ENCODE results near the gene S100B. TPM values are rescaled to one million over a fixed set of nuclear protein-coding genes. Genes with fewer than 3 reads are reported as not detected.

S100B gene
- total RNA-seq, 1 donor from 2014 or later = not detected

DNA sequence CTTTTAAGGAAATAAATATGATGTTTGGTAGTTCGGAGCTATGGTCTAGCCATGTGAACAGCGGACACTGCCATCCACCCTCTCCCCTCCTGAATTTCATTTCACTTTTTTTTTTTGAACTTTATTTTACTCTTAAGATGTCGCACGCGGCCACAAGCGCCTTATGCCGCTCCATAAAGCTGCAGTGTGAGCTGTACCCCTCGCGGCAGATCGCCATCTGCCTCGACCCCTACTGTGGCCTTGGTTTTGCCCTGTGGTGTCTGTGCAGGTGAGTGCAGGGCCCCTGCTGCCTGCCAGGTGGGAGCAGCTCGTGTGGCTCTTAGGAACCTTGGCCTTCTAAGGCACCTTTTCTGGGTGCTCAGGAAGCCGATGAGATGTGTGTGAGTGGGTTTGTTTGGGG is 48.1 kb downstream of the S100B start:
- ATAC-seq (ENCODE audit: low read depth) = no peak
- ChIA-PET CTCF (no interaction called here), POLR2A (no interaction called here)
- no peak overlapping the region for H3K4me3 Mint-ChIP-seq
- H3K9me3 Mint-ChIP-seq = no peaks in the 10 kb centered on the region
- H3K4me1 Mint-ChIP-seq = peaks cover 34% of the 10 kb centered on the region
- no peaks in the 10 kb centered on the region for H3K27me3 Mint-ChIP-seq
- no peak for DNase-seq
- no peak overlapping the region for H3K27ac Mint-ChIP-seq
- TF ChIP-seq, protein P1, sequence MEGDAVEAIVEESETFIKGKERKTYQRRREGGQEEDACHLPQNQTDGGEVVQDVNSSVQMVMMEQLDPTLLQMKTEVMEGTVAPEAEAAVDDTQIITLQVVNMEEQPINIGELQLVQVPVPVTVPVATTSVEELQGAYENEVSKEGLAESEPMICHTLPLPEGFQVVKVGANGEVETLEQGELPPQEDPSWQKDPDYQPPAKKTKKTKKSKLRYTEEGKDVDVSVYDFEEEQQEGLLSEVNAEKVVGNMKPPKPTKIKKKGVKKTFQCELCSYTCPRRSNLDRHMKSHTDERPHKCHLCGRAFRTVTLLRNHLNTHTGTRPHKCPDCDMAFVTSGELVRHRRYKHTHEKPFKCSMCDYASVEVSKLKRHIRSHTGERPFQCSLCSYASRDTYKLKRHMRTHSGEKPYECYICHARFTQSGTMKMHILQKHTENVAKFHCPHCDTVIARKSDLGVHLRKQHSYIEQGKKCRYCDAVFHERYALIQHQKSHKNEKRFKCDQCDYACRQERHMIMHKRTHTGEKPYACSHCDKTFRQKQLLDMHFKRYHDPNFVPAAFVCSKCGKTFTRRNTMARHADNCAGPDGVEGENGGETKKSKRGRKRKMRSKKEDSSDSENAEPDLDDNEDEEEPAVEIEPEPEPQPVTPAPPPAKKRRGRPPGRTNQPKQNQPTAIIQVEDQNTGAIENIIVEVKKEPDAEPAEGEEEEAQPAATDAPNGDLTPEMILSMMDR (IDR thresholded peaks at IDR 0.05) = no peak
- intact Hi-C loops (cut with micrococcal nuclease) = no loop called here
- H3K36me3 Mint-ChIP-seq (ENCODE audit: low read depth) = peaks cover 62% of the 10 kb centered on the region

DNA sequence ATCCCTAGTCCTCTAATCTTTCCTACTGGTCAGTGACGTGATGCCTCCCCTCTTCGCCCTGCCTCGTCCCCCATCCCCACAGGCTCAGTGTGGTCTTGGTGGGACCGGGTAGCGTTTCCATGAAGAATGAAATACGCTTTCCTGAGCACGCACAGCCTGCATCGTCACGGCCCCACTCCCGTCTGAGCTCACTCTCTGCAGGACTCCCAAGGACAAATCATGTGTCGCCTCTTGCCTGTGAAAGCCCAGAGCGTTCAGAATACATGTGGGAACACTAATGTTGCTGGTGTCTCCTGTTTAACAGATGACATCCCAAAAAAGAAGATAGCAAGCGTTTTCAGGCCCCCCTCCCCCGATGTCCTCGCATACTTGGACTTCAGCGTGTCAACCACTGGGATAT is 49.2 kb downstream of the S100B start:
- TF ChIP-seq, protein P1 (IDR thresholded peaks at IDR 0.05) = no peak
- DNase-seq (no peak), ATAC-seq (ENCODE audit: low read depth) (no peak)
- intact Hi-C loops (cut with micrococcal nuclease) = no loop called here
- POLR2A ChIA-PET = no interaction called here
- H3K9me3 Mint-ChIP-seq = no peaks in the 10 kb centered on the region
- H3K36me3 Mint-ChIP-seq (ENCODE audit: low read depth) = peaks cover 55% of the 10 kb centered on the region
- H3K27ac Mint-ChIP-seq = no peak overlapping the region
- no peak overlapping the region for H3K4me3 Mint-ChIP-seq
- H3K4me1 Mint-ChIP-seq = peaks cover 36% of the 10 kb centered on the region
- CTCF ChIA-PET = no interaction called here
- H3K27me3 Mint-ChIP-seq = no peaks in the 10 kb centered on the region

DNA sequence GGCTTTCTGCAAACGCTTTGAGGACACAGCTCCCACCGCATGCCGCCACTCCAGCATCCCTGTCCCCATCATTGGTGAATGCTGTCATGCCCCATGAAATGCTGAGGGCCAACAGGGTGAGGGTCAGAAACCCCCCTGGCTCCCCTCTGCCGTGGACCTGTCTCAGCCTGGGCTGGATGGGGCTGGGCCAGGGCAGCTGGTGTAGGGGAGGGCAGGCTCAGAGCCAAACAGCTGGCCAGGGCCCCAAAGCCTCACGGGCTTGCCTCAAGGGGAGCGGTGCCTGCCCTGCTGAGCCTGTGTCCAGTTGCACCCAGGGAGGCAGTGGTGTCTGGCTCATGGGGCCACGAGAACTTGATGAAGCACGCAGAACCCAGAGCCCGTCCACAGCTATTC is 49.7 kb downstream of the S100B start:
- Mint-ChIP-seq H3K27ac (no peak overlapping the region), H3K4me3 (no peak overlapping the region), H3K4me1 (peaks cover 36% of the 10 kb centered on the region), H3K9me3 (no peaks in the 10 kb centered on the region), H3K36me3 (ENCODE audit: low read depth) (peaks cover 52% of the 10 kb centered on the region), H3K27me3 (no peaks in the 10 kb centered on the region)
- ChIA-PET POLR2A (no interaction called here), CTCF (no interaction called here)
- intact Hi-C loops (cut with micrococcal nuclease) = no loop called here
- no peak for DNase-seq
- TF ChIP-seq, protein P1 (IDR thresholded peaks at IDR 0.05) = no peak
- ATAC-seq (ENCODE audit: low read depth) = no peak

DNA sequence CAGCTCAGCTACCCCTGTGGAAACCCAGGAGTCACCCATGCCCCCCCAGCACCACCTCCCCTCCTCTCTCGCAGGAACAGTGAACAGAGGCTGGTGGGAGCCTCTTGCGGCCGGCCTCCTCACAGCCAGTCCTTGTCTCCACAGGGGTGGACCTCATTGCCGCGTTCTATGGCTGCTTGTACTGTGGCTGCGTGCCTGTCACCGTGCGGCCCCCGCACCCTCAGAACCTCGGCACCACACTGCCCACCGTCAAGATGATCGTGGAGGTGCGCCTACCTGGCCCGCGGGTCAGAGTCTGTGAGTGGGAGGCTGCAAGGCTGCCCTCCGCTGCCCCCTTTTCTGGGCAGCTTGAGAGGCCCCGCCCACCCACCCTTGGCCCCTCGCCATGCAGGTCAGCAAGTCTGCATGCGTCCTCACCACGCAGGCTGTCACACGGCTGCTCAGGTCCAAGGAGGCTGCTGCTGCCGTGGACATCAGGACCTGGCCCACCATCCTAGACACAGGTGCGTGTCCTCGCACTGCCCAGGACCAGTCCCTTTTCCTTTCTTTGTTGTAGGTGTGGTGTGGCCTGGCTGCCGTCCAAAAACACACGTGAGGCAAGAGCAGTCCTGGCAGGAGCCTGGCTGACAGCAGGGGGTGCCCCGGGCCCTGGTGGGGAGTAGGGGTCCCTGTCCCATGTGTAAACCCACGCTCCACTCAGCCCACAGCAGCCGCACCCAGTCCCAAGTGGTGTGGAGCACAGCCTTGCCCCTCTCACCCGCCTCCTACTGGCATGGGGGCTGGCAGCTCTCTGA is 50.3 kb downstream of the S100B start:
- CTCF ChIA-PET = no interaction called here
- TF ChIP-seq, protein P1 (IDR thresholded peaks at IDR 0.05) = no peak
- POLR2A ChIA-PET = no interaction called here

DNA sequence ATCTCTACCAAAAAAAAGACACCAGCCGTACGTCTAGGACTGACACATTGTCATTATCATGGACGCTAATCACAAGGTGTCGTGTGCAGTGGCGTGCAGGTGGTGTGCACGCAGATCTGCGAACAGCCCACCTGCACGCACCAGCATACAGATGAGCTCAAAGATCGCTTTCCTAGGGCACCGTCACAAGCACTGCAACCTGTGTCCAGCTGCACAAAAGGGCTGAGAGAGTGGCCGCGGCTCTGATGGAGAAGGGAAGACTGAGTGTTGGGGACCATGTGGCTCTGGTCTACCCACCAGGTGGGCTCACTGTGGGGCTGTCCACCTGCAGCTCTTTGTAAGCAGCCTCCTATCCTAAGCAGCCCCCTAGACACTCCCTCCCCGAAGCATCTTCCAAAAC is 50.9 kb downstream of the S100B start:
- no peak overlapping the region for H3K27ac Mint-ChIP-seq
- ChIA-PET POLR2A (no interaction called here), CTCF (no interaction called here)
- intact Hi-C loops (cut with micrococcal nuclease) = no loop called here
- no peaks in the 10 kb centered on the region for H3K27me3 Mint-ChIP-seq
- no peak for DNase-seq
- ATAC-seq (ENCODE audit: low read depth) = no peak
- TF ChIP-seq, protein P1 (IDR thresholded peaks at IDR 0.05) = no peak
- no peak overlapping the region for H3K4me3 Mint-ChIP-seq
- no peaks in the 10 kb centered on the region for H3K9me3 Mint-ChIP-seq
- peaks cover 49% of the 10 kb centered on the region for H3K36me3 Mint-ChIP-seq (ENCODE audit: low read depth)
- H3K4me1 Mint-ChIP-seq = peaks cover 27% of the 10 kb centered on the region

More for the DNA sequence above, 50.3 kb downstream of the S100B start:
- H3K36me3 Mint-ChIP-seq (ENCODE audit: low read depth) = peaks cover 49% of the 10 kb centered on the region
- peaks cover 33% of the 10 kb centered on the region for H3K4me1 Mint-ChIP-seq
- H3K4me3 Mint-ChIP-seq = no peak overlapping the region
- ATAC-seq (ENCODE audit: low read depth) (no peak), DNase-seq (no peak)
- H3K9me3 Mint-ChIP-seq = no peaks in the 10 kb centered on the region
- no peak overlapping the region for H3K27ac Mint-ChIP-seq
- H3K27me3 Mint-ChIP-seq = no peaks in the 10 kb centered on the region
- intact Hi-C loops (cut with micrococcal nuclease) = no loop called here
